Measurements from ENCODE around the gene ZDHHC24. TPM values are rescaled to one million over a fixed set of nuclear protein-coding genes. Genes with fewer than 3 reads are reported as not detected.

ZDHHC24 gene
- total and polyA plus RNA-seq, 2 experiments from 2014 or later = 5.6 to 13.1 TPM

GRCh38 chr11:66524304-66525040, 21.4 kb downstream of the ZDHHC24 start:
- H3K4me1 Mint-ChIP-seq = peaks cover 3% of the 10 kb centered on the region; the same call in 2 of the 3 replicates
- Histone ChIP-seq H3K9me2 (ENCODE audit: insufficient read depth) (no peaks in the 10 kb centered on the region), H3K79me2 (replicated peaks; ENCODE audit: insufficient read depth) (no peaks in the 10 kb centered on the region), H3K4me3 (no peak overlapping the region), H3F3A (replicated peaks; ENCODE audit: low read depth) (no peaks in the 10 kb centered on the region), H3K4me1 (ENCODE audit: insufficient read depth) (no peaks in the 10 kb centered on the region), H3K36me3 (ENCODE audit: insufficient read depth) (0 out of 2 replicates have a peak, but pooled peaks cover 10% of the 10 kb centered on the region), H4K20me1 (replicated peaks; ENCODE audit: insufficient read depth) (no peaks in the 10 kb centered on the region), H3K4me2 (no peak overlapping the region), H3K27me3 (ENCODE audit: insufficient read depth) (no peaks in the 10 kb centered on the region), H3K27ac (ENCODE audit: low read depth) (no peak overlapping the region), H2AFZ (no peak overlapping the region)
- H3K9me3 Mint-ChIP-seq = no peaks in the 10 kb centered on the region
- no peak overlapping the region for H3K4me3 Mint-ChIP-seq
- H3K36me3 Mint-ChIP-seq (ENCODE audit: low read depth) = peaks cover 15% of the 10 kb centered on the region
- no peak overlapping the region for H3K27ac Mint-ChIP-seq
- peaks cover 2% of the 10 kb centered on the region for H3K27me3 Mint-ChIP-seq (ENCODE audit: insufficient read depth, low read depth, poor library complexity)
- TF ChIP-seq ZNF331 (CRISPR knock-in tag; IDR thresholded peaks at IDR 0.05; ENCODE audit: low read depth) (no peak), EZH2 (IDR thresholded peaks at IDR 0.05; ENCODE audit: low read depth, unreplicated experiment) (no peak), POLR2AphosphoS5 (IDR thresholded peaks at IDR 0.05; ENCODE audit: low read depth) (no peak), CTCF (conservative IDR thresholded peaks at IDR 0.05; ENCODE audit: low read depth in 2 of 2) (no peak), CREB1 (CRISPR knock-in tag; IDR thresholded peaks at IDR 0.05; ENCODE audit: low read depth) (no peak), STAT1 (IDR thresholded peaks at IDR 0.05; ENCODE audit: unreplicated experiment) (no peak), JUNB (IDR thresholded peaks at IDR 0.05; ENCODE audit: unreplicated experiment) (no peak), NANOG (IDR thresholded peaks at IDR 0.05; ENCODE audit: borderline replicate concordance) (no peak), EZH2phosphoT487 (IDR thresholded peaks at IDR 0.05; ENCODE audit: unreplicated experiment) (no peak), ZNF462 (CRISPR knock-in tag; IDR thresholded peaks at IDR 0.05) (no peak), ETS1 (IDR thresholded peaks at IDR 0.05) (no peak), ZNF114 (CRISPR knock-in tag; IDR thresholded peaks at IDR 0.05) (no peak), REST (IDR thresholded peaks at IDR 0.05; ENCODE audit: unreplicated experiment) (no peak)
- DNase-seq (ENCODE audit: low spot score) = no peak
- ATAC-seq = no peak
